HEK293 (cell line): ENCODE data around the gene IMMT.

ENCODE experiments used
- CTCF ChIA-PET: fragments of 350-600 bp; formaldehyde crosslinking; extraction: SDS; loops from one replicate; lab custom pipeline; 2021; ENCODE audit warnings: antibody characterized with exemption; lab: Yijun Ruan, JAX
- POLR2A ChIA-PET: fragments of 300-600 bp; formaldehyde crosslinking; extraction: SDS; loops from one replicate; lab custom pipeline; 2020; ENCODE audit warnings: antibody characterized with exemption, inconsistent platforms; lab: Yijun Ruan, JAX
- H3K27ac ChIP-seq: fragments of 200-500 bp; sonication (Bioruptor generic); 2 replicates; pipeline ENCODE4 v1.5.1; 2014; ENCODE audit warnings: low read depth, low read length, control low read depth, inconsistent platforms; ENCODE audit errors: extremely low read depth
- H3K36me3 ChIP-seq, 2 experiments: fragments of 200-500 bp in 1 of 2; sonication (Bioruptor generic) in 1 of 2; 1 replicate in 1 of 2; 2 replicates in 1 of 2; pipeline ENCODE4 v1.5.1; 2014 to 2017; ENCODE audit warnings: inconsistent platforms in 2 of 2, low read length in 2 of 2; ENCODE audit not compliant: control insufficient read depth in 2 of 2, insufficient read depth in 1 of 2
- H3K4me1 ChIP-seq: fragments of 200-500 bp; sonication (Bioruptor generic); 2 replicates; pipeline ENCODE4 v1.5.1; 2014; ENCODE audit warnings: mild to moderate bottlenecking, low read length, inconsistent platforms; ENCODE audit not compliant: control insufficient read depth, insufficient read depth
- H3K4me3 ChIP-seq: 2 replicates; pipeline ENCODE4 v1.5.1; 2011; ENCODE audit warnings: low read depth, mild to moderate bottlenecking, control low read depth, low read length, moderate library complexity
- H3K9me3 ChIP-seq: fragments of 200-500 bp; sonication (Bioruptor generic); 2 replicates; pipeline ENCODE4 v1.5.1; 2014; ENCODE audit warnings: low read depth, low read length, inconsistent platforms; ENCODE audit not compliant: control insufficient read depth, insufficient read depth
- FEZF1 ChIP-seq: fragments of 450-650 bp; formaldehyde crosslinking; IDR thresholded peaks from 2 replicates; pipeline ENCODE4 v1.5.1; 2016; ENCODE audit warnings: missing biosample characterization, missing genetic modification characterization
- OVOL3 ChIP-seq: fragments of 450-650 bp; formaldehyde crosslinking; IDR thresholded peaks from 2 replicates; pipeline ENCODE4 v1.5.1; 2016; ENCODE audit warnings: missing biosample characterization, missing genetic modification characterization
- SCRT2 ChIP-seq: fragments of 450-650 bp; formaldehyde crosslinking; IDR thresholded peaks from 2 replicates; pipeline ENCODE4 v1.5.1; 2016; ENCODE audit warnings: missing biosample characterization, missing genetic modification characterization
- ZNF266 ChIP-seq: fragments of 450-650 bp; formaldehyde crosslinking; IDR thresholded peaks from 2 replicates; pipeline ENCODE4 v1.5.1; 2016; ENCODE audit warnings: missing biosample characterization, missing genetic modification characterization, low read depth
- ZNF426 ChIP-seq: fragments of 450-650 bp; formaldehyde crosslinking; IDR thresholded peaks from 2 replicates; pipeline ENCODE4 v1.5.1; 2017; ENCODE audit warnings: missing biosample characterization, missing genetic modification characterization, mild to moderate bottlenecking, inconsistent platforms, moderate library complexity
- ZNF660 ChIP-seq: fragments of 450-650 bp; IDR thresholded peaks from 2 replicates; pipeline ENCODE4 v1.5.1; 2018; ENCODE audit warnings: missing biosample characterization, mild to moderate bottlenecking, missing genetic modification characterization
- TF ChIP-seq, protein P1 (sequence below): fragments of 450-650 bp; formaldehyde crosslinking; IDR thresholded peaks from 2 replicates; pipeline ENCODE4 v1.5.1; 2016; ENCODE audit warnings: missing biosample characterization, missing genetic modification characterization
- TF ChIP-seq, protein P2 (sequence below): fragments of 450-650 bp; formaldehyde crosslinking; IDR thresholded peaks from 2 replicates; pipeline ENCODE4 v1.5.1; 2017; ENCODE audit warnings: missing biosample characterization, missing genetic modification characterization
- TF ChIP-seq, protein P3 (sequence below): fragments of 450-650 bp; formaldehyde crosslinking; conservative IDR thresholded peaks from 2 replicates; pipeline ENCODE4 v1.5.1; 2016; ENCODE audit warnings: low read depth, missing biosample characterization, missing genetic modification characterization
- TF ChIP-seq, protein P4 (sequence below): fragments of 450-650 bp; formaldehyde crosslinking; IDR thresholded peaks from 2 replicates; pipeline ENCODE4 v1.5.1; 2016; ENCODE audit warnings: missing biosample characterization, missing genetic modification characterization
- TF ChIP-seq, protein P5 (sequence below): fragments of 450-650 bp; formaldehyde crosslinking; IDR thresholded peaks from 2 replicates; pipeline ENCODE4 v1.5.1; 2016; ENCODE audit warnings: missing biosample characterization, missing genetic modification characterization, borderline replicate concordance
- TF ChIP-seq, protein P6 (sequence below): fragments of 450-650 bp; formaldehyde crosslinking; IDR thresholded peaks from 2 replicates; pipeline ENCODE4 v1.5.1; 2016; ENCODE audit warnings: missing biosample characterization, missing genetic modification characterization
- TF ChIP-seq, protein P7 (sequence below): fragments of 450-650 bp; formaldehyde crosslinking; IDR thresholded peaks from 2 replicates; pipeline ENCODE4 v1.5.1; 2017; ENCODE audit warnings: missing biosample characterization, missing genetic modification characterization

IMMT gene

DNA sequence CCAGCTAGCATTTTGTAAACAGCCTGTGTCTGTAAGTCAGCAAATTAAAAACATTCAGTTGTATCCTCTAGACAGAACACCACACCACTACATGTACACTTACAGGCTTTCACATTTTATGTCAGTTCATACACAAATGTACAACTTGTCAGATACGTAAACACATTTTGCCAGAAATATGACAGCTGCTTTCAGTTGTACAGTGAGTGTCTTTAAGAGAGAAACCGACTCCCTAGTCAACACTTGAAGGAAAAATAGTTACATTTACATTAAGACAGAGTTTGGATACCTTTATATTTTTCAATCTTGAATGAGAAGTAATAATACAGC is 19.2 kb upstream of the IMMT start (continued):
- TF ChIP-seq, protein P1, sequence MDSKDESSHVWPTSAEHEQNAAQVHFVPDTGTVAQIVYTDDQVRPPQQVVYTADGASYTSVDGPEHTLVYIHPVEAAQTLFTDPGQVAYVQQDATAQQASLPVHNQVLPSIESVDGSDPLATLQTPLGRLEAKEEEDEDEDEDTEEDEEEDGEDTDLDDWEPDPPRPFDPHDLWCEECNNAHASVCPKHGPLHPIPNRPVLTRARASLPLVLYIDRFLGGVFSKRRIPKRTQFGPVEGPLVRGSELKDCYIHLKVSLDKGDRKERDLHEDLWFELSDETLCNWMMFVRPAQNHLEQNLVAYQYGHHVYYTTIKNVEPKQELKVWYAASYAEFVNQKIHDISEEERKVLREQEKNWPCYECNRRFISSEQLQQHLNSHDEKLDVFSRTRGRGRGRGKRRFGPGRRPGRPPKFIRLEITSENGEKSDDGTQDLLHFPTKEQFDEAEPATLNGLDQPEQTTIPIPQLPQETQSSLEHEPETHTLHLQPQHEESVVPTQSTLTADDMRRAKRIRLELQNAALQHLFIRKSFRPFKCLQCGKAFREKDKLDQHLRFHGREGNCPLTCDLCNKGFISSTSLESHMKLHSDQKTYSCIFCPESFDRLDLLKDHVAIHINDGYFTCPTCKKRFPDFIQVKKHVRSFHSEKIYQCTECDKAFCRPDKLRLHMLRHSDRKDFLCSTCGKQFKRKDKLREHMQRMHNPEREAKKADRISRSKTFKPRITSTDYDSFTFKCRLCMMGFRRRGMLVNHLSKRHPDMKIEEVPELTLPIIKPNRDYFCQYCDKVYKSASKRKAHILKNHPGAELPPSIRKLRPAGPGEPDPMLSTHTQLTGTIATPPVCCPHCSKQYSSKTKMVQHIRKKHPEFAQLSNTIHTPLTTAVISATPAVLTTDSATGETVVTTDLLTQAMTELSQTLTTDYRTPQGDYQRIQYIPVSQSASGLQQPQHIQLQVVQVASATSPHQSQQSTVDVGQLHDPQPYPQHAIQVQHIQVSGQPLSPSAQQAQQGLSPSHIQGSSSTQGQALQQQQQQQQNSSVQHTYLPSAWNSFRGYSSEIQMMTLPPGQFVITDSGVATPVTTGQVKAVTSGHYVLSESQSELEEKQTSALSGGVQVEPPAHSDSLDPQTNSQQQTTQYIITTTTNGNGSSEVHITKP (tag by site-specific recombination), result no peak
- TF ChIP-seq ZNF426, result no peak

DNA sequence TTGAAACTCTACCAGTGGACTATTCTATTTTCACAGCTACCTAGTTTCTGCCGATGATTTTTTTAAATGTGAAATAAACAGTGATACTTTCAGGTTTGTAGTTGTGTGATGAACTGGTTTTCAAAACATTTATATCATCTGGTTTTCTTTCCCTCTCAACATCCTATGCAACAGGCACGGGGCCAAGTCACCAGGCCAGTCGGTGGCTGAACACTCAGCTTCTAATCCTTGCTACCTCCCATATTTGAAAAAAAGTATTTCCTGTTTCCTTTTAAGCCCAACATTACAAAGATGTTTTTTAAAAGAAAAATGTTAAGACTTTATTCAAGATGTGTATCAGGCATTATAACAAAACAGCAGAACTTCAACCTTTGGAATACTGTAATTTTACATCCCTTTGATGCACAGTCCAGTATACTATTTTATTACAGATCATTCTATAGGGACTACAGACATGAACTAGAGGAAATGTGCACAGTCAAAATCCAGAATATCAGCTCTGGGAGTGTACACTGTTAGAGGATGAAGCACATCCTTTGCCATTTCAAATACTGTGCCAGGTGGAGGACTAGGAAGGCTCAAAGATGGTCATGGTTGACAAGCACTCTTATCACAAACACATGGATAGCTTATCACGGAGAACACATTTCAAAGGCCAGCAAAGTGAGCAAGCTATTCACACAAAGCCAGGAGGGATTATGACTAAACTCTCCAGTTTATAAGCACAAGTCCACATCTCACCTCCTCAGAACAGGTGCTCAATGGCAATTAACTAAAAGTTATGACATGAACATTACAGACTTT is 18.6 kb upstream of the IMMT start:
- CTCF ChIA-PET, result interaction anchor here (1.1 kb wide), 1 partner anchor 158 kb away, joined by 4 read pairs; no protein-coding TSS in a partner anchor
- Histone ChIP-seq H3K4me1 (peaks cover 2% of the 10 kb centered on the region; the same call in 1 of the 2 replicates), H3K4me3 (no peak overlapping the region), H3K9me3 (no peaks in the 10 kb centered on the region), H3K36me3 (peaks cover 32 to 54% of the 10 kb centered on the region in 2 experiments), H3K27ac (no peak overlapping the region)
- POLR2A ChIA-PET, result no interaction called here
- peak; percentile 55; the same call in 1 of the 2 replicates for TF ChIP-seq FEZF1 (tag by site-specific recombination)
- TF ChIP-seq, protein P2, sequence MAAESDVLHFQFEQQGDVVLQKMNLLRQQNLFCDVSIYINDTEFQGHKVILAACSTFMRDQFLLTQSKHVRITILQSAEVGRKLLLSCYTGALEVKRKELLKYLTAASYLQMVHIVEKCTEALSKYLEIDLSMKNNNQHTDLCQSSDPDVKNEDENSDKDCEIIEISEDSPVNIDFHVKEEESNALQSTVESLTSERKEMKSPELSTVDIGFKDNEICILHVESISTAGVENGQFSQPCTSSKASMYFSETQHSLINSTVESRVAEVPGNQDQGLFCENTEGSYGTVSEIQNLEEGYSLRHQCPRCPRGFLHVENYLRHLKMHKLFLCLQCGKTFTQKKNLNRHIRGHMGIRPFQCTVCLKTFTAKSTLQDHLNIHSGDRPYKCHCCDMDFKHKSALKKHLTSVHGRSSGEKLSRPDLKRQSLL, result no peak

DNA sequence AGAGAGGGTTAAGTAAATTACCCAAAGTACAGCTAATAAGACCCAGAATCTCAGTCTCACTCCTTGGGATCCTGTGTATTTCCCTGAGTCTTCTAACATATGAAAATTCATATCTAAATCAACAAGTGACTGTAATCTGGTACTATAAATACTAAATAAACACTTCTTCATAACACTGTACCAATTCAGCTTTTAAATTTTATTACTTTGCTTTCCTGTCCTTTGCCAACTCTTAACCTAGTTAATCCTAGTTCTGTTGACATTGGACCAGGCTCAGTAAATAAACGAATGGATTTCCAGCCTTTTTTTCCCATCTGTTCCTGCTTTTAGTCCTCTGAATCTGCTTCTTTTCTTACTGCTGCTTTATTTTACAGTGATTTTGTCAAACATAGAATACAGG is 17.8 kb upstream of the IMMT start:
- TF ChIP-seq, protein P3, sequence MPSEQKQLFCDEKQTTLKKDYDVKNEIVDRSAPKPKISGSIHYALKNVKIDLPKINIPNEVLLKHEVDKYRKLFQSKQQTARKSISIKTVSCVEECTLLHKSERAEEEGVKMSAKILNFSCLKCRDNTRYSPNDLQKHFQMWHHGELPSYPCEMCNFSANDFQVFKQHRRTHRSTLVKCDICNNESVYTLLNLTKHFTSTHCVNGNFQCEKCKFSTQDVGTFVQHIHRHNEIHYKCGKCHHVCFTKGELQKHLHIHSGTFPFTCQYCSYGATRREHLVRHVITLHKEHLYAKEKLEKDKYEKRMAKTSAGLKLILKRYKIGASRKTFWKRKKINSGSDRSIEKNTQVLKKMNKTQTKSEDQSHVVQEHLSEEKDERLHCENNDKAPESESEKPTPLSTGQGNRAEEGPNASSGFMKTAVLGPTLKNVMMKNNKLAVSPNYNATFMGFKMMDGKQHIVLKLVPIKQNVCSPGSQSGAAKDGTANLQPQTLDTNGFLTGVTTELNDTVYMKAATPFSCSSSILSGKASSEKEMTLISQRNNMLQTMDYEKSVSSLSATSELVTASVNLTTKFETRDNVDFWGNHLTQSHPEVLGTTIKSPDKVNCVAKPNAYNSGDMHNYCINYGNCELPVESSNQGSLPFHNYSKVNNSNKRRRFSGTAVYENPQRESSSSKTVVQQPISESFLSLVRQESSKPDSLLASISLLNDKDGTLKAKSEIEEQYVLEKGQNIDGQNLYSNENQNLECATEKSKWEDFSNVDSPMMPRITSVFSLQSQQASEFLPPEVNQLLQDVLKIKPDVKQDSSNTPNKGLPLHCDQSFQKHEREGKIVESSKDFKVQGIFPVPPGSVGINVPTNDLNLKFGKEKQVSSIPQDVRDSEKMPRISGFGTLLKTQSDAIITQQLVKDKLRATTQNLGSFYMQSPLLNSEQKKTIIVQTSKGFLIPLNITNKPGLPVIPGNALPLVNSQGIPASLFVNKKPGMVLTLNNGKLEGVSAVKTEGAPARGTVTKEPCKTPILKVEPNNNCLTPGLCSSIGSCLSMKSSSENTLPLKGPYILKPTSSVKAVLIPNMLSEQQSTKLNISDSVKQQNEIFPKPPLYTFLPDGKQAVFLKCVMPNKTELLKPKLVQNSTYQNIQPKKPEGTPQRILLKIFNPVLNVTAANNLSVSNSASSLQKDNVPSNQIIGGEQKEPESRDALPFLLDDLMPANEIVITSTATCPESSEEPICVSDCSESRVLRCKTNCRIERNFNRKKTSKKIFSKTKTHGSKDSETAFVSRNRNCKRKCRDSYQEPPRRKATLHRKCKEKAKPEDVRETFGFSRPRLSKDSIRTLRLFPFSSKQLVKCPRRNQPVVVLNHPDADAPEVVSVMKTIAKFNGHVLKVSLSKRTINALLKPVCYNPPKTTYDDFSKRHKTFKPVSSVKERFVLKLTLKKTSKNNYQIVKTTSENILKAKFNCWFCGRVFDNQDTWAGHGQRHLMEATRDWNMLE (tag by site-specific recombination), result no peak
- TF ChIP-seq, protein P4, sequence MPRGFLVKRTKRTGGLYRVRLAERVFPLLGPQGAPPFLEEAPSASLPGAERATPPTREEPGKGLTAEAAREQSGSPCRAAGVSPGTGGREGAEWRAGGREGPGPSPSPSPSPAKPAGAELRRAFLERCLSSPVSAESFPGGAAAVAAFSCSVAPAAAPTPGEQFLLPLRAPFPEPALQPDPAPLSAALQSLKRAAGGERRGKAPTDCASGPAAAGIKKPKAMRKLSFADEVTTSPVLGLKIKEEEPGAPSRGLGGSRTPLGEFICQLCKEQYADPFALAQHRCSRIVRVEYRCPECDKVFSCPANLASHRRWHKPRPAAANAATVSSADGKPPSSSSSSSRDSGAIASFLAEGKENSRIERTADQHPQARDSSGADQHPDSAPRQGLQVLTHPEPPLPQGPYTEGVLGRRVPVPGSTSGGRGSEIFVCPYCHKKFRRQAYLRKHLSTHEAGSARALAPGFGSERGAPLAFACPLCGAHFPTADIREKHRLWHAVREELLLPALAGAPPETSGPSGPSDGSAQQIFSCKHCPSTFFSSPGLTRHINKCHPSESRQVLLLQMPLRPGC (tag by site-specific recombination), result no peak
- TF ChIP-seq FEZF1 (tag by site-specific recombination), result peak; percentile 37; the same call in 1 of the 2 replicates
- TF ChIP-seq ZNF660, result no peak
- TF ChIP-seq SCRT2 (tag by site-specific recombination), result peak; percentile 60
- TF ChIP-seq, protein P5, sequence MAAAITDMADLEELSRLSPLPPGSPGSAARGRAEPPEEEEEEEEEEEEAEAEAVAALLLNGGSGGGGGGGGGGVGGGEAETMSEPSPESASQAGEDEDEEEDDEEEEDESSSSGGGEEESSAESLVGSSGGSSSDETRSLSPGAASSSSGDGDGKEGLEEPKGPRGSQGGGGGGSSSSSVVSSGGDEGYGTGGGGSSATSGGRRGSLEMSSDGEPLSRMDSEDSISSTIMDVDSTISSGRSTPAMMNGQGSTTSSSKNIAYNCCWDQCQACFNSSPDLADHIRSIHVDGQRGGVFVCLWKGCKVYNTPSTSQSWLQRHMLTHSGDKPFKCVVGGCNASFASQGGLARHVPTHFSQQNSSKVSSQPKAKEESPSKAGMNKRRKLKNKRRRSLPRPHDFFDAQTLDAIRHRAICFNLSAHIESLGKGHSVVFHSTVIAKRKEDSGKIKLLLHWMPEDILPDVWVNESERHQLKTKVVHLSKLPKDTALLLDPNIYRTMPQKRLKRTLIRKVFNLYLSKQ (tag by site-specific recombination), result no peak
- no peak for TF ChIP-seq OVOL3 (tag by site-specific recombination)
- TF ChIP-seq, protein P6, sequence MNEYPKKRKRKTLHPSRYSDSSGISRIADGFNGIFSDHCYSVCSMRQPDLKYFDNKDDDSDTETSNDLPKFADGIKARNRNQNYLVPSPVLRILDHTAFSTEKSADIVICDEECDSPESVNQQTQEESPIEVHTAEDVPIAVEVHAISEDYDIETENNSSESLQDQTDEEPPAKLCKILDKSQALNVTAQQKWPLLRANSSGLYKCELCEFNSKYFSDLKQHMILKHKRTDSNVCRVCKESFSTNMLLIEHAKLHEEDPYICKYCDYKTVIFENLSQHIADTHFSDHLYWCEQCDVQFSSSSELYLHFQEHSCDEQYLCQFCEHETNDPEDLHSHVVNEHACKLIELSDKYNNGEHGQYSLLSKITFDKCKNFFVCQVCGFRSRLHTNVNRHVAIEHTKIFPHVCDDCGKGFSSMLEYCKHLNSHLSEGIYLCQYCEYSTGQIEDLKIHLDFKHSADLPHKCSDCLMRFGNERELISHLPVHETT (tag by site-specific recombination), result no peak
- TF ChIP-seq, protein P7, sequence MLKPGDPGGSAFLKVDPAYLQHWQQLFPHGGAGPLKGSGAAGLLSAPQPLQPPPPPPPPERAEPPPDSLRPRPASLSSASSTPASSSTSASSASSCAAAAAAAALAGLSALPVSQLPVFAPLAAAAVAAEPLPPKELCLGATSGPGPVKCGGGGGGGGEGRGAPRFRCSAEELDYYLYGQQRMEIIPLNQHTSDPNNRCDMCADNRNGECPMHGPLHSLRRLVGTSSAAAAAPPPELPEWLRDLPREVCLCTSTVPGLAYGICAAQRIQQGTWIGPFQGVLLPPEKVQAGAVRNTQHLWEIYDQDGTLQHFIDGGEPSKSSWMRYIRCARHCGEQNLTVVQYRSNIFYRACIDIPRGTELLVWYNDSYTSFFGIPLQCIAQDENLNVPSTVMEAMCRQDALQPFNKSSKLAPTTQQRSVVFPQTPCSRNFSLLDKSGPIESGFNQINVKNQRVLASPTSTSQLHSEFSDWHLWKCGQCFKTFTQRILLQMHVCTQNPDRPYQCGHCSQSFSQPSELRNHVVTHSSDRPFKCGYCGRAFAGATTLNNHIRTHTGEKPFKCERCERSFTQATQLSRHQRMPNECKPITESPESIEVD (tag by site-specific recombination), result peak; percentile 59; the same call in 1 of the 2 replicates
- no peak for TF ChIP-seq ZNF266 (tag by site-specific recombination)
- no peak overlapping the region for H3K4me3 ChIP-seq
- no peak overlapping the region for H3K27ac ChIP-seq
- H3K4me1 ChIP-seq, result peaks cover 2% of the 10 kb centered on the region; the same call in 1 of the 2 replicates
- ChIA-PET POLR2A (no interaction called here), CTCF (interaction anchor here (0.6 to 1.1 kb wide), 3 partner anchors 8 to 159 kb away, joined by 3 to 4 read pairs (median 4); no protein-coding TSS in a partner anchor)
- peaks cover 40 to 63% of the 10 kb centered on the region in 2 experiments for H3K36me3 ChIP-seq
- H3K9me3 ChIP-seq, result no peaks in the 10 kb centered on the region
